HG03558 (cell line): ENCODE results near the gene NAA20.

ENCODE experiments used
- ATAC-seq: cut with Tn5 transposase; IDR thresholded peaks from one replicate; pipeline ENCODE4 v1.9.1; 2021; ENCODE audit warnings: moderate number of reproducible peaks; ENCODE audit not compliant: unreplicated experiment; ENCODE audit errors: extremely low read depth

Gene NAA20

DNA sequence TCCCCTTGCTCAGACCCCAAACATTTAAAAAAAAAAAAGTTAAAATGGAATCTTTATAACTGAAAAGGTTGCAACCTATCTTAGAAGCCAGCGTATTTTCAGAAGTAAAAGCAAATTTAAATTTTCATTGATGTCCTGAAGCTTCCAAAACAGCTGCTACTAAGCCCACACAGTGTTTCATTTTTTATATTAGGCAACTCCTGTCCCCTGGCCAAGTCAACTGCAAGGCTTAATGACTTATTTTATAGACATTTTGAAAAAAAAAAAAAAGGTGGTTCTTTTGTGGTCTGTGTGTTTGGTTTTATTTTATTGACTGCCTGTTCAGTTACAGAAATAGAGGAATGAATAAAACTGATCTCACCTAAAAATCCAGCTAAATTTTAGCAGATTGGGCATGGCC is 48.2 kb downstream of the NAA20 start:
- ATAC-seq = no peak

GRCh38 chr20:20070871-20071726 is 53.9 kb downstream of the NAA20 start:
- no peak for ATAC-seq

DNA sequence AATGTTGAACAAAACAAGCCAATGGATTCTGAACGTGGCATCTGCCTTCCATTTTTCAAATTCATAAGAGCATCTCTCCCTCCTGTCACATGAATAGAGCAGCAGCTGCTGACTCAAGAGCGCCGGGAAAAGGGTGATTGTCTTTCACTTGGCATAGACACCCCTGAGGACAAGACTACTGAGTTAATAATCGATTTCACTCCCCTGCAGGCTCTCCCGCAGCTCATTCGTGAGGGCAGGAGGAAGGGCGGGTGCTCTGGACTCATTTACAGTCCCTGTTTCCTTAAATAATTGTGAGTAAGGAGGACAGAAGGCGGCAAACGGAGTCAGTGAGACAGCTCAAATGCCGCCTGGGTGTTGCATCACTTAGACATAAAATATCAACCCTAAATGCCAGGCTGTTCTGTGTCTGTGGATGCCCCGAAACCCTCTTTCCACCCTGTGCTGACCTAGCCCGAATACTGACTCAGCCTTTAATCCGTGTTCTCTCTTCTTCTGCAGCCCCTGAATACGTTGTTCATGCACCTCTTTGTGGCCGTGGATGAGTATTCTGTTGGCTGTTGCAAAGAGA is 56.7 kb downstream of the NAA20 start:
- no peak for ATAC-seq

DNA sequence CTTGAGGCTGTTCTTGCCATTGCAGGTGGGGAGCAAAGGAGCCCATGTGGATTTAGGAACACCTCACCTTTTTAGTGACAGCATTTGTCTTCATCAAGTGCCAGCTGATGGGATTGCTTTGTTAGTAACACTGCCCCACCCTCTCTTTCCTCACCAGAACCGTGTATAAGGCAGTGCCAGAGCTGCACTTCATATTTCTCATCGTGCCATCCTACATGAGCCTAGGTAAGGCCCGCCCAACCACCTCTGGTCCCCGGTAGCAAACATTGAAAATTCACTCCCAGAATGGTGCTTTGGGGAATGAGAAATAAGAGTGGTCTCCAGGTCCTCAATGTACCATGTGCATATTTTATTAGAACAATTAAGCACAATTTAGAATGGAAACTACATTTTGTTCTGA is 57.9 kb downstream of the NAA20 start:
- ATAC-seq = no peak

GRCh38 chr20:20076297-20077065 is 59.3 kb downstream of the NAA20 start:
- no peak for ATAC-seq

DNA sequence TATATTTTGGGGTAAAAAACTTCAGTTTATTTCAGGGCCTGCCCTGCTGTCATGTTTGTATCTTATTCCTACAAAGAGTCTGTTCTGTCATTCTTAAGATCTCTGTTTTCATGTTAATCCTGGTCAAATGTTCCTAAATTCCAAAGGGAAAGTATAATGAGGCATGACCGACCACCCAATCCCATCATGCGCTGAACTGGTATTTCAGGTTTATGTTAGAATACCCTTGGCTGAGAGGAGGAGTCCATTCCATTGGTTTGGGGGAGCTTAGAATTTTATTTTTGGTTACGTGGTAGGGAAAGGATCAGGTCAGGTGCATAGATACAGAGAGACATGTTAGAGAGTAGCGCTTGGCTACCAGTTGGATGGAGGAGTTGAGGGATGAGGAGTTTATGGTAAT is 60.9 kb downstream of the NAA20 start:
- ATAC-seq = no peak

DNA sequence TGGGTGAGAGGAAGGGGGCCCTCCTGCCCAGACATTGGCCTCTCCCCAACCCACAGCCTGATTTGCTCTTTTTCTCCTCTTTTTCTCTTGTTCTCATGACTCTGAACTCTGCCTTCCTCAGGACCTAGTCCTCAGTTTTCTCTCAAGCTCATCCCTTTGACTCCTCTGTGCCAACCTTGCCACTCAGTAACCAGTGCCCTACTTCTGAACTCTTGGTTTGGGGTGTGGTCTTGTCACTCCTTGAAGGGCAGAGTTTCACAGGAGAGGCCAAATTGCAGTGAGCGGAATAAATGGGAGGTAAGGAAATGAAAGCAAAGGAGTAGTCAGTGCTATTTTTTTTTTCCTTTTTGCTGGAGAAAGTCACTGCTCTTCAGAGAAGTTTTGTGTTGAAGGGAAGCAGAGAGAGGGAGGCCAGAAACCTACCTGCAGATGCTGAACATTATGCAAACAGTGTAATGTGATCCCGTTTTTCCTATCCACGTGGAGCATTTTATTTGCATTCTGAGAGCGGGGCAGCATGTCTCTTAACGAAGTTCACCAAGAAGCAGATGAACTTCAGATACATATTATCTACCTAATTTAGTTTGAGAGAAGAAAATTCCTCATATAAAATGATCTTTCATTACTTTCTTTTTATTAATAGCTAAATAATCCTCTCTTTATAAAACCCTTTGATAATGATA is 62.1 kb downstream of the NAA20 start:
- no peak for ATAC-seq
